A549 (cell line): ENCODE data around the gene CHRND. TPM values are rescaled to one million over a fixed set of nuclear protein-coding genes. Genes with fewer than 3 reads are reported as not detected.

Experiments
- ATAC-seq, 2 experiments: fragments of 200-7000 bp in 1 of 2; fragments of >200 bp in 1 of 2; cut with Nextera tagmentation in 1 of 2; cut with Tn5 transposase in 1 of 2; 3 replicates each; pipeline versions ENCODE4 v1.8.0 to v1.9.1; 2018 to 2020; ENCODE audit warnings: mild to moderate bottlenecking in 1 of 2, moderate library complexity in 1 of 2
- CTCF ChIA-PET: fragments of 300-600 bp; sonication (Branson Sonifier 250); formaldehyde crosslinking; extraction: SDS; loops from one replicate; lab custom pipeline; 2021; ENCODE audit warnings: antibody characterized with exemption, inconsistent platforms; lab: Yijun Ruan, JAX
- POLR2A ChIA-PET: fragments of 350-600 bp; formaldehyde crosslinking; extraction: SDS; loops from one replicate; lab custom pipeline; 2021; ENCODE audit warnings: antibody characterized with exemption, inconsistent platforms; lab: Yijun Ruan, JAX
- DNase-seq, 2 experiments: peaks; one replicate each; pipeline versions ENCODE4 v3.0.0 to v3.0.0-alpha.2; 2011 to 2016; ENCODE audit warnings: low read depth in 1 of 2, low spot score in 1 of 2
- FAIRE-seq: peaks from 2 replicates; lab custom pipeline; 2011; peaks lifted over from hg19 to GRCh38; lab: Jason Lieb, UNC
- H3K27ac ChIP-seq, 2 experiments: fragments of >200 bp; sonication (Bioruptor Twin); formaldehyde crosslinking; 3 replicates each; pipeline ENCODE4 v1.5.1; 2016 to 2017
- H3K4me1 ChIP-seq: fragments of >200 bp; sonication (Bioruptor Twin); formaldehyde crosslinking; 3 replicates; pipeline ENCODE4 v1.6.1; 2016
- H3K4me2 ChIP-seq: fragments of >200 bp; sonication (Bioruptor Twin); formaldehyde crosslinking; 3 replicates; pipeline ENCODE4 v1.6.1; 2016
- H3K4me3 ChIP-seq: fragments of >200 bp; sonication (Bioruptor Twin); formaldehyde crosslinking; 3 replicates; pipeline ENCODE4 v1.5.1; 2016
- H3K9me3 ChIP-seq: fragments of >200 bp; sonication (Bioruptor Twin); formaldehyde crosslinking; 3 replicates; pipeline ENCODE4 v1.6.1; 2016
- CBX2 ChIP-seq: fragments of 200-600 bp; sonication (generic); IDR thresholded peaks from 2 replicates; pipeline ENCODE4 v1.6.1; 2016; ENCODE audit warnings: low read depth, mild to moderate bottlenecking, borderline replicate concordance
- EHF ChIP-seq: fragments of 250-450 bp; sonication (Bioruptor Pico); IDR thresholded peaks from 2 replicates; pipeline ENCODE4 v1.5.0; 2020; ENCODE audit warnings: mild to moderate bottlenecking
- ESRRA ChIP-seq: fragments of 150-350 bp; IDR thresholded peaks from 2 replicates; pipeline ENCODE4 v1.6.1; 2014; ENCODE audit warnings: mild to moderate bottlenecking, low read length, borderline replicate concordance
- HDAC2 ChIP-seq: fragments of 200-600 bp; sonication (generic); IDR thresholded peaks from 2 replicates; pipeline ENCODE4 v1.6.1; 2016
- HEYL ChIP-seq: fragments of 250-450 bp; sonication (Bioruptor Pico); IDR thresholded peaks from 2 replicates; pipeline ENCODE4 v1.8.0; 2021; ENCODE audit warnings: mild to moderate bottlenecking, moderate library complexity
- HOXB13 ChIP-seq: fragments of 250-450 bp; sonication (Bioruptor Pico); IDR thresholded peaks from 2 replicates; pipeline ENCODE4 v1.5.0; 2020; ENCODE audit warnings: low read depth, mild to moderate bottlenecking, moderate library complexity
- HOXB5 ChIP-seq: fragments of 250-450 bp; sonication (Bioruptor Pico); IDR thresholded peaks from 2 replicates; pipeline ENCODE4 v1.5.0; 2020; ENCODE audit warnings: mild to moderate bottlenecking, moderate library complexity
- JUNB ChIP-seq: fragments of >200 bp; sonication (Bioruptor Twin); formaldehyde crosslinking; IDR thresholded peaks from 2 replicates; pipeline ENCODE4 v1.6.1; 2016
- KDM1A ChIP-seq: fragments of 200-600 bp; sonication (generic); IDR thresholded peaks from 2 replicates; pipeline ENCODE4 v1.6.1; 2016; ENCODE audit warnings: low read depth, mild to moderate bottlenecking
- KDM5A ChIP-seq: fragments of 200-600 bp; sonication (generic); IDR thresholded peaks from 2 replicates; pipeline ENCODE4 v1.6.1; 2016; ENCODE audit warnings: antibody characterized with exemption, mild to moderate bottlenecking
- MYC ChIP-seq: IDR thresholded peaks from 2 replicates; pipeline ENCODE4 v1.6.1; 2012; ENCODE audit warnings: mild to moderate bottlenecking, inconsistent platforms, low read length, improper control_type of control experiment, borderline replicate concordance
- NPAS2 ChIP-seq: fragments of 250-450 bp; sonication (Bioruptor Pico); IDR thresholded peaks from 2 replicates; pipeline ENCODE4 v1.8.0; 2022; ENCODE audit warnings: mild to moderate bottlenecking, moderate library complexity, borderline replicate concordance
- RAD21 ChIP-seq, 2 experiments: fragments of >200 bp in 1 of 2; sonication (Bioruptor Twin) in 1 of 2; formaldehyde crosslinking in 1 of 2; IDR thresholded peaks in 1 of 2; conservative IDR thresholded peaks in 1 of 2; 2 replicates in 1 of 2; 3 replicates in 1 of 2; pipeline ENCODE4 v1.6.1; 2012 to 2018; ENCODE audit warnings: inconsistent platforms in 1 of 2
- TFCP2L1 ChIP-seq: fragments of 250-450 bp; sonication (Bioruptor Pico); IDR thresholded peaks from 2 replicates; pipeline ENCODE4 v1.5.0; 2021; ENCODE audit warnings: mild to moderate bottlenecking
- WGBS: methylation state at CpG from one replicate; pipeline ENCODE4 v1.1.6; 2017; ENCODE audit errors: missing lambda C conversion rate; 5-methylcytosine and 5-hydroxymethylcytosine counted together
- polyA plus RNA-seq, 4 experiments: library from polyadenylated mRNA; depleted of rRNA in 3 of 4; stranded (reverse); fragments of >200 nt; fragmentation: RNase III in 1 of 4; extraction: RNeasy Plus Mini Kit Qiagen cat#74134 plus additional on column Dnase treatment in 1 of 4; gene quantifications; 2 replicates in 3 of 4; 3 replicates in 1 of 4; pipeline ENCODE4 v1.2.3, GENCODE V29; 2011 to 2017
- TF ChIP-seq, protein P1 (sequence below): fragments of 250-450 bp; sonication (Bioruptor Pico); IDR thresholded peaks from 2 replicates; pipeline ENCODE4 v1.5.0; 2020; ENCODE audit warnings: low read depth, mild to moderate bottlenecking, moderate library complexity
- TF ChIP-seq, protein P2 (sequence below): fragments of 250-450 bp; sonication (Bioruptor Pico); IDR thresholded peaks from 2 replicates; pipeline ENCODE4 v1.5.0; 2021; ENCODE audit warnings: mild to moderate bottlenecking, moderate library complexity, borderline replicate concordance
- TF ChIP-seq, protein P3 (sequence below): IDR thresholded peaks from 2 replicates; pipeline ENCODE4 v1.6.1; 2012; ENCODE audit warnings: low read depth, borderline replicate concordance
- TF ChIP-seq, protein P4 (sequence below): fragments of >200 bp; sonication (Bioruptor Twin); formaldehyde crosslinking; IDR thresholded peaks from 3 replicates; pipeline ENCODE4 v1.5.1; 2016
- TF ChIP-seq, protein P5 (sequence below): fragments of >200 bp; sonication (Bioruptor Twin); formaldehyde crosslinking; IDR thresholded peaks from 2 replicates; pipeline ENCODE4 v1.6.1; 2016
- TF ChIP-seq, protein P6 (sequence below): IDR thresholded peaks from 2 replicates; pipeline ENCODE4 v1.6.1; 2012
- TF ChIP-seq, protein P7 (sequence below): IDR thresholded peaks from 2 replicates; pipeline ENCODE4 v1.6.1; 2012
- TF ChIP-seq, protein P8 (sequence below): fragments of 200-600 bp; sonication (generic); IDR thresholded peaks from 2 replicates; pipeline ENCODE4 v1.6.1; 2016; ENCODE audit warnings: antibody characterized with exemption, mild to moderate bottlenecking, moderate library complexity

The CHRND gene
- polyA plus RNA-seq, 2 of the 4 experiments (the other 2 are of a cell fraction): not detected

DNA sequence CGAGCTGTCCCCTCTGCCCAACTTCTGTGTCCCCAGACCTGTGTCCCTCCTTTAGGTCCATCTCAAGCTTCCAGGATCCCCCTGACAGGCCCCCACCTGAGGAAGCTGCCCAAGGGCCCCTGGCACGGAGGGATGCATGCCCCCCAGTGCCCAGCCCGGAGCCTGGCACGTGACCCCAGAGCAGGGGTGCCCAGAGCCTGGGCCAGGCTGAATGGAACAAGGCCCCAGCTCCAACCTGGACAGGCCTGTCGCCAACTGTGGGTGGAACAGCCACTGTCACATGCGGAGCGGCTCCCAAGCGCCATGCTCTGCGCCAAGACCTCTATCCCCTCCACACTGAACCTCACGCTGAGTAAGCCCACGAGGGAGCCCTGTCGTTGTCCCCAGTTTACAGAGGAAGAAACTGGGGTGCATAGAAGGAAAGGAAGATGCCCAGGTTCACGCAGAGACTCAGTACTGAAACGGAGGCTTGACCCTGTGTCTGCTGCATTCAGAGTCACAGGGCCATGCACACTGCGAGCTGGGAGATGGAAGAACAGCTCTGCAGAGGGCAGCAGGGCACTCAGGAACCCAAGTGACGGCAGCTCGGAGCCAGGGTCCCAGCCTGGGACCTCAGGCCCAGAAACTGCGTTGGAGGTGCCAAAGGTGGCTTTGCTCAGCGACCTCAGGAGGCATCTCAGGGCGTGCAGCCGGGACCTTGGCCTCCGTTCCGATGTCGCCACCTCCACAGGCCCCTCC is 32.8 kb upstream of the CHRND start (continued):
- no peak for TF ChIP-seq EHF (CRISPR knock-in tag)
- TF ChIP-seq, protein P1, sequence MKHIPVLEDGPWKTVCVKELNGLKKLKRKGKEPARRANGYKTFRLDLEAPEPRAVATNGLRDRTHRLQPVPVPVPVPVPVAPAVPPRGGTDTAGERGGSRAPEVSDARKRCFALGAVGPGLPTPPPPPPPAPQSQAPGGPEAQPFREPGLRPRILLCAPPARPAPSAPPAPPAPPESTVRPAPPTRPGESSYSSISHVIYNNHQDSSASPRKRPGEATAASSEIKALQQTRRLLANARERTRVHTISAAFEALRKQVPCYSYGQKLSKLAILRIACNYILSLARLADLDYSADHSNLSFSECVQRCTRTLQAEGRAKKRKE: no peak
- TF ChIP-seq, protein P2, sequence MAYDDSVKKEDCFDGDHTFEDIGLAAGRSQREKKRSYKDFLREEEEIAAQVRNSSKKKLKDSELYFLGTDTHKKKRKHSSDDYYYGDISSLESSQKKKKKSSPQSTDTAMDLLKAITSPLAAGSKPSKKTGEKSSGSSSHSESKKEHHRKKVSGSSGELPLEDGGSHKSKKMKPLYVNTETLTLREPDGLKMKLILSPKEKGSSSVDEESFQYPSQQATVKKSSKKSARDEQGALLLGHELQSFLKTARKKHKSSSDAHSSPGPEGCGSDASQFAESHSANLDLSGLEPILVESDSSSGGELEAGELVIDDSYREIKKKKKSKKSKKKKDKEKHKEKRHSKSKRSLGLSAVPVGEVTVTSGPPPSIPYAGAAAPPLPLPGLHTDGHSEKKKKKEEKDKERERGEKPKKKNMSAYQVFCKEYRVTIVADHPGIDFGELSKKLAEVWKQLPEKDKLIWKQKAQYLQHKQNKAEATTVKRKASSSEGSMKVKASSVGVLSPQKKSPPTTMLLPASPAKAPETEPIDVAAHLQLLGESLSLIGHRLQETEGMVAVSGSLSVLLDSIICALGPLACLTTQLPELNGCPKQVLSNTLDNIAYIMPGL (CRISPR knock-in tag): no peak

DNA sequence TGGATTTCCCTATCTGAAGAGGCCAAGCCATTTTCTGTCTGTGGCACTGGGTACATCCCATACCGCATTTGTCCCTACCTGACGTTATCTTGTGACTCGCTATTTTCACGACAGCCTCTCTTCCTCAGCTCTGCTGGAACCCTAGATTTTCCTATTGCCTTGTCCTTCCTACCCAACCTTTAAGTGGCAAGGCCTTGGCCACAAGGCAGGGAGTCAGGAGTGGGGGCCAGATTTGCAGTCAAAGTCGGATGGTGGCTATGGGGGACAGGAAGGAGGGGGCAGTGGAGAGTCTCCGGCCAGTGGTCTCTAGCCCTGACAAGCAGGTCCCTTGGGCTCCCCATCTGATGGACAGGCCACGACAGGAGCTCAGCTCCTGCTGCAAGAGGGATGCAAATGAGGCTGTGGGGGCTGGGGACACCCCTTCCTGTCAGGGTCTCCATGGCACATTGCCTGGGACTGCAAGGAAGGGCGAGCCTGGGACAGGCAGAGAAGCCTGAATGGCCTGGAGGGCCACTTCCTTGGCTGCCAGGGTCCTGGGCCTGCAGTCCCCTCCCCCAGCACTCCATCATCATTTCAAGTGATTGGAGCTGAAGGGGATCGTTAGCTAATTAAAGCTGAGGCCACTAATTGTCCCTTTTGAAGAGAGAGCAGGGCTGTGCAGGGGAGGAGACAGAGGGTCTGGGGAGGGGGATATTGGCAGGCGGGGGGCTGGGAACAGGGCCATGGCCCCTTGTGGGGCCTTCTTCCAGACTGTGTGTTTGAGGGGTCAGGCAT is 32.1 kb upstream of the CHRND start:
- no peaks in the 10 kb centered on the region for H3K4me1 ChIP-seq
- TF ChIP-seq NPAS2 (CRISPR knock-in tag) (no peak), HEYL (CRISPR knock-in tag) (no peak)
- TF ChIP-seq, protein P3, sequence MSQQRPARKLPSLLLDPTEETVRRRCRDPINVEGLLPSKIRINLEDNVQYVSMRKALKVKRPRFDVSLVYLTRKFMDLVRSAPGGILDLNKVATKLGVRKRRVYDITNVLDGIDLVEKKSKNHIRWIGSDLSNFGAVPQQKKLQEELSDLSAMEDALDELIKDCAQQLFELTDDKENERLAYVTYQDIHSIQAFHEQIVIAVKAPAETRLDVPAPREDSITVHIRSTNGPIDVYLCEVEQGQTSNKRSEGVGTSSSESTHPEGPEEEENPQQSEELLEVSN: no peak
- no peaks in the 10 kb centered on the region for H3K9me3 ChIP-seq
- DNase-seq: no peak
- POLR2A ChIA-PET: no interaction called here
- H3K4me2 ChIP-seq: no peak overlapping the region
- no peak overlapping the region for H3K27ac ChIP-seq
- WGBS: 82% methylated on average over 6 of the region's 10 CpGs
- ATAC-seq: no peak
- CTCF ChIA-PET: interaction anchor here (1.0 to 1.1 kb wide), 2 partner anchors 28 to 47 kb away, joined by 3 to 4 read pairs; no protein-coding TSS in a partner anchor
- no peak for FAIRE-seq
- H3K4me3 ChIP-seq: no peak overlapping the region

DNA sequence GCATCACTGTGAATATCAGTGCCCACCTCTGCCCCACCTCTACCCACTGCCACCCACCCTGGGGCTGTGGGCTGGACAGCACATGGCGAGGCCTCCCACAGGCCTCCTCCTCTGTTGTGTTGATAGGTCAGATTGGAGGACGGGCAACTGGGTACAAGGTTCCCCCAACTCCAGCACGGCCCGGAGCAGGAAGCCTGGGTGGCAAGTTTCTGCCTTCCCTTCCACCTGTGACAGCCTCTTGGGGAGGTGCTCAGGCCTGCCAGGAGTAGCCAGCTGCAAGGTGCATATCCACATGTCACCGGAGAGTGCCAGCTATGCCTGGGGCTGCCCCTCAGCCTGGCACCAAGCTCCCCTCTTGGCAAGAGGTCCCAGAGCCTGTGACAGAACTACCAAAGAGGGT is 31.4 kb upstream of the CHRND start:
- ChIA-PET CTCF (interaction anchor here (1.0 to 1.1 kb wide), 2 partner anchors 30 to 47 kb away, joined by 3 read pairs; no protein-coding TSS in a partner anchor), POLR2A (no interaction called here)
- Histone ChIP-seq H3K9me3 (no peaks in the 10 kb centered on the region), H3K4me1 (no peaks in the 10 kb centered on the region), H3K27ac (no peak overlapping the region), H3K4me2 (no peak overlapping the region), H3K4me3 (no peak overlapping the region)
- ATAC-seq (no peak), DNase-seq (no peak), FAIRE-seq (no peak)
- 90% methylated on average over 4 of the region's 5 CpGs for WGBS
- TF ChIP-seq, protein P4, sequence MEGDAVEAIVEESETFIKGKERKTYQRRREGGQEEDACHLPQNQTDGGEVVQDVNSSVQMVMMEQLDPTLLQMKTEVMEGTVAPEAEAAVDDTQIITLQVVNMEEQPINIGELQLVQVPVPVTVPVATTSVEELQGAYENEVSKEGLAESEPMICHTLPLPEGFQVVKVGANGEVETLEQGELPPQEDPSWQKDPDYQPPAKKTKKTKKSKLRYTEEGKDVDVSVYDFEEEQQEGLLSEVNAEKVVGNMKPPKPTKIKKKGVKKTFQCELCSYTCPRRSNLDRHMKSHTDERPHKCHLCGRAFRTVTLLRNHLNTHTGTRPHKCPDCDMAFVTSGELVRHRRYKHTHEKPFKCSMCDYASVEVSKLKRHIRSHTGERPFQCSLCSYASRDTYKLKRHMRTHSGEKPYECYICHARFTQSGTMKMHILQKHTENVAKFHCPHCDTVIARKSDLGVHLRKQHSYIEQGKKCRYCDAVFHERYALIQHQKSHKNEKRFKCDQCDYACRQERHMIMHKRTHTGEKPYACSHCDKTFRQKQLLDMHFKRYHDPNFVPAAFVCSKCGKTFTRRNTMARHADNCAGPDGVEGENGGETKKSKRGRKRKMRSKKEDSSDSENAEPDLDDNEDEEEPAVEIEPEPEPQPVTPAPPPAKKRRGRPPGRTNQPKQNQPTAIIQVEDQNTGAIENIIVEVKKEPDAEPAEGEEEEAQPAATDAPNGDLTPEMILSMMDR: no peak
- TF ChIP-seq MYC (no peak), HOXB13 (CRISPR knock-in tag) (no peak), KDM1A (no peak), JUNB (no peak), KDM5A (no peak), TFCP2L1 (CRISPR knock-in tag) (no peak), CBX2 (no peak), RAD21 (conservative IDR thresholded peaks at IDR 0.05 in 1 of 2, IDR thresholded peaks at IDR 0.05 in 1 of 2) (no peak), HOXB5 (CRISPR knock-in tag) (no peak), ESRRA (no peak), HDAC2 (no peak)
- TF ChIP-seq, protein P5, sequence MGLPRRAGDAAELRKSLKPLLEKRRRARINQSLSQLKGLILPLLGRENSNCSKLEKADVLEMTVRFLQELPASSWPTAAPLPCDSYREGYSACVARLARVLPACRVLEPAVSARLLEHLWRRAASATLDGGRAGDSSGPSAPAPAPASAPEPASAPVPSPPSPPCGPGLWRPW: no peak
- TF ChIP-seq, protein P6, sequence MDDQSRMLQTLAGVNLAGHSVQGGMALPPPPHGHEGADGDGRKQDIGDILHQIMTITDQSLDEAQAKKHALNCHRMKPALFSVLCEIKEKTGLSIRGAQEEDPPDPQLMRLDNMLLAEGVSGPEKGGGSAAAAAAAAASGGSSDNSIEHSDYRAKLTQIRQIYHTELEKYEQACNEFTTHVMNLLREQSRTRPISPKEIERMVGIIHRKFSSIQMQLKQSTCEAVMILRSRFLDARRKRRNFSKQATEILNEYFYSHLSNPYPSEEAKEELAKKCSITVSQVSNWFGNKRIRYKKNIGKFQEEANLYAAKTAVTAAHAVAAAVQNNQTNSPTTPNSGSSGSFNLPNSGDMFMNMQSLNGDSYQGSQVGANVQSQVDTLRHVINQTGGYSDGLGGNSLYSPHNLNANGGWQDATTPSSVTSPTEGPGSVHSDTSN: no peak
- TF ChIP-seq, protein P7, sequence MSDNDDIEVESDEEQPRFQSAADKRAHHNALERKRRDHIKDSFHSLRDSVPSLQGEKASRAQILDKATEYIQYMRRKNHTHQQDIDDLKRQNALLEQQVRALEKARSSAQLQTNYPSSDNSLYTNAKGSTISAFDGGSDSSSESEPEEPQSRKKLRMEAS: no peak
- TF ChIP-seq, protein P8, sequence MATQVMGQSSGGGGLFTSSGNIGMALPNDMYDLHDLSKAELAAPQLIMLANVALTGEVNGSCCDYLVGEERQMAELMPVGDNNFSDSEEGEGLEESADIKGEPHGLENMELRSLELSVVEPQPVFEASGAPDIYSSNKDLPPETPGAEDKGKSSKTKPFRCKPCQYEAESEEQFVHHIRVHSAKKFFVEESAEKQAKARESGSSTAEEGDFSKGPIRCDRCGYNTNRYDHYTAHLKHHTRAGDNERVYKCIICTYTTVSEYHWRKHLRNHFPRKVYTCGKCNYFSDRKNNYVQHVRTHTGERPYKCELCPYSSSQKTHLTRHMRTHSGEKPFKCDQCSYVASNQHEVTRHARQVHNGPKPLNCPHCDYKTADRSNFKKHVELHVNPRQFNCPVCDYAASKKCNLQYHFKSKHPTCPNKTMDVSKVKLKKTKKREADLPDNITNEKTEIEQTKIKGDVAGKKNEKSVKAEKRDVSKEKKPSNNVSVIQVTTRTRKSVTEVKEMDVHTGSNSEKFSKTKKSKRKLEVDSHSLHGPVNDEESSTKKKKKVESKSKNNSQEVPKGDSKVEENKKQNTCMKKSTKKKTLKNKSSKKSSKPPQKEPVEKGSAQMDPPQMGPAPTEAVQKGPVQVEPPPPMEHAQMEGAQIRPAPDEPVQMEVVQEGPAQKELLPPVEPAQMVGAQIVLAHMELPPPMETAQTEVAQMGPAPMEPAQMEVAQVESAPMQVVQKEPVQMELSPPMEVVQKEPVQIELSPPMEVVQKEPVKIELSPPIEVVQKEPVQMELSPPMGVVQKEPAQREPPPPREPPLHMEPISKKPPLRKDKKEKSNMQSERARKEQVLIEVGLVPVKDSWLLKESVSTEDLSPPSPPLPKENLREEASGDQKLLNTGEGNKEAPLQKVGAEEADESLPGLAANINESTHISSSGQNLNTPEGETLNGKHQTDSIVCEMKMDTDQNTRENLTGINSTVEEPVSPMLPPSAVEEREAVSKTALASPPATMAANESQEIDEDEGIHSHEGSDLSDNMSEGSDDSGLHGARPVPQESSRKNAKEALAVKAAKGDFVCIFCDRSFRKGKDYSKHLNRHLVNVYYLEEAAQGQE: no peak
